ENCODE measurements around the gene METTL25. TPM values are rescaled to one million over a fixed set of nuclear protein-coding genes. Genes with fewer than 3 reads are reported as not detected.

METTL25 gene
- total RNA-seq, 2 donors from 2014 or later = 2.6 to 9.6 TPM

DNA sequence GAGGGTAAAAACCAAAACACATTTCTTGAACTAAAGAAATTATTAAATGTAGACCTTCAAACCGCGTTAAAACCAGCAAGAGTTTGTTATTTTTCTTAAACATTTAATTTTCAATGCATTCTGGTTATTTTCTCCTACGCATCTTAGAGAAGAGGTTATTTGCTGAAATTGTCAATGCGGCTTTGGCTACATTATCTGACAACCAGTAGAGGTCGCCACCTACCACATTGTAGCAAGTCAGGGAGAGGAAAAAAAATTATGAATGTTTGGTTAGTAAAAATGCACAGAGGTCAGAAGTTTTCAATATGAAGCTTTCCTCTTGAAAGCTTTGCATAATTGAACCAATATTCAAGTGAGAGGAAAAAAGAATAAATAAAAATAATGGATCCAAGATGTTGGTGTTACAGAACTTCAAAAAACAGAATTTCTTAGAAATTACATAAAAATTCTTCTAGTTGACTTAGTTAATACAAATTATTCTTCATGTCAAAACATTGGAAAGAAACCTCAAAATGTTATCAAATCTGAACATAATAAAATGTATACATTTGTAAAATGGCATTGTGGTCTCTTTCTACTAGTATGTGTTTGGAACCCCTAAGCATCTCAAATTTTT, 168.9 kb downstream of the METTL25 start:
- no peaks in the 10 kb centered on the region for H3K27me3 ChIP-seq
- TF ChIP-seq POLR2A (IDR thresholded peaks at IDR 0.05) = no peak
- TF ChIP-seq, protein P1, sequence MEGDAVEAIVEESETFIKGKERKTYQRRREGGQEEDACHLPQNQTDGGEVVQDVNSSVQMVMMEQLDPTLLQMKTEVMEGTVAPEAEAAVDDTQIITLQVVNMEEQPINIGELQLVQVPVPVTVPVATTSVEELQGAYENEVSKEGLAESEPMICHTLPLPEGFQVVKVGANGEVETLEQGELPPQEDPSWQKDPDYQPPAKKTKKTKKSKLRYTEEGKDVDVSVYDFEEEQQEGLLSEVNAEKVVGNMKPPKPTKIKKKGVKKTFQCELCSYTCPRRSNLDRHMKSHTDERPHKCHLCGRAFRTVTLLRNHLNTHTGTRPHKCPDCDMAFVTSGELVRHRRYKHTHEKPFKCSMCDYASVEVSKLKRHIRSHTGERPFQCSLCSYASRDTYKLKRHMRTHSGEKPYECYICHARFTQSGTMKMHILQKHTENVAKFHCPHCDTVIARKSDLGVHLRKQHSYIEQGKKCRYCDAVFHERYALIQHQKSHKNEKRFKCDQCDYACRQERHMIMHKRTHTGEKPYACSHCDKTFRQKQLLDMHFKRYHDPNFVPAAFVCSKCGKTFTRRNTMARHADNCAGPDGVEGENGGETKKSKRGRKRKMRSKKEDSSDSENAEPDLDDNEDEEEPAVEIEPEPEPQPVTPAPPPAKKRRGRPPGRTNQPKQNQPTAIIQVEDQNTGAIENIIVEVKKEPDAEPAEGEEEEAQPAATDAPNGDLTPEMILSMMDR (IDR thresholded peaks at IDR 0.05) = peak; percentile 81 to 95 (median 85)
- 4 to 5% methylated on average over 5 of the region's 5 CpGs for WGBS, 2 donors
- ATAC-seq = peak; percentile 48
- H3K9me3 ChIP-seq = no peaks in the 10 kb centered on the region
- H3K27ac ChIP-seq = no peak overlapping the region
- intact Hi-C loops (cut with DNase I) = no loop called here
- DNase-seq = peak; percentile 34 to 70 (median 56)
- no peaks in the 10 kb centered on the region for H3K36me3 ChIP-seq (replicated peaks in 1 of 2; ENCODE audit: insufficient read depth in 1 of 2, low read depth in 2 of 2)
- H3K4me3 ChIP-seq = no peak overlapping the region
- peaks cover 27% of the 10 kb centered on the region for H3K4me1 ChIP-seq

Other genes with a start within 250 kb of the METTL25 start
- gene CCDC59, start 142 bp upstream of the METTL25 start, total RNA-seq = 10 to 100 TPM; 14.2 to 30.4 TPM